Measurements from ENCODE around the gene SEMA5A.

DNA sequence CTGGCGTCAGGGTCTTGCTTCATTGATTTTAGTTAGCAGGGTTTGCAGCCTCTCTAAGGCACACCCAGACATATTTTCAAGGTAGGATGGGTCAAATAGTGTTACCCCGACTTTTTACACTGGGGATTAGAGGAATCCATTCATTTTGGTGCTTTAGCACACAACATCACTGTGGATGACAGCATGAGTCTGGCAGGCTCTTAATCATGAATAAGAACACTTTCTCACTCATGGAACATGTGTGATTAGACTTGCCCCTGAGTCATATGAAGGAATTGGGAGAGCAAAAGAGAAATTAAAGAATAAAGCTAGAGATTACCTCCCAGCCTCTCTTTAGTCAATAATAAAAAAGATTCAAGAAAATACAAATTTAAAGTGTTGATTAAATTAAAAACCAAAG, 175.6 kb downstream of the SEMA5A start:
- TF ChIP-seq, protein P1, sequence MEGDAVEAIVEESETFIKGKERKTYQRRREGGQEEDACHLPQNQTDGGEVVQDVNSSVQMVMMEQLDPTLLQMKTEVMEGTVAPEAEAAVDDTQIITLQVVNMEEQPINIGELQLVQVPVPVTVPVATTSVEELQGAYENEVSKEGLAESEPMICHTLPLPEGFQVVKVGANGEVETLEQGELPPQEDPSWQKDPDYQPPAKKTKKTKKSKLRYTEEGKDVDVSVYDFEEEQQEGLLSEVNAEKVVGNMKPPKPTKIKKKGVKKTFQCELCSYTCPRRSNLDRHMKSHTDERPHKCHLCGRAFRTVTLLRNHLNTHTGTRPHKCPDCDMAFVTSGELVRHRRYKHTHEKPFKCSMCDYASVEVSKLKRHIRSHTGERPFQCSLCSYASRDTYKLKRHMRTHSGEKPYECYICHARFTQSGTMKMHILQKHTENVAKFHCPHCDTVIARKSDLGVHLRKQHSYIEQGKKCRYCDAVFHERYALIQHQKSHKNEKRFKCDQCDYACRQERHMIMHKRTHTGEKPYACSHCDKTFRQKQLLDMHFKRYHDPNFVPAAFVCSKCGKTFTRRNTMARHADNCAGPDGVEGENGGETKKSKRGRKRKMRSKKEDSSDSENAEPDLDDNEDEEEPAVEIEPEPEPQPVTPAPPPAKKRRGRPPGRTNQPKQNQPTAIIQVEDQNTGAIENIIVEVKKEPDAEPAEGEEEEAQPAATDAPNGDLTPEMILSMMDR (IDR thresholded peaks at IDR 0.05 in 4 of 5, conservative IDR thresholded peaks at IDR 0.05 in 1 of 5): no peak
- TF ChIP-seq POLR2A (IDR thresholded peaks at IDR 0.05): no peak

Data from gastrocnemius medialis (tissue), 4 donors.